Measurements from ENCODE around the gene ADAM12. TPM values are rescaled to one million over a fixed set of nuclear protein-coding genes. Genes with fewer than 3 reads are reported as not detected.

Gene ADAM12
- total RNA-seq, 4 donors from 2014 or later, result 0.26 to 1.6 (median 0.47) TPM; not detected in 1

GRCh38 chr10:126240483-126240882, 147.8 kb downstream of the ADAM12 start:
- intact Hi-C loops (cut with DNase I; ENCODE audit: low total_unique reads), result no loop called here
- no peak for DNase-seq (ENCODE audit: low spot score in 2 of 2)
- H3K4me3 ChIP-seq (ENCODE audit: low read depth, poor library complexity, severe bottlenecking), result no peak overlapping the region
- no peak for TF ChIP-seq CTCF (IDR thresholded peaks at IDR 0.05)
- 88 to 95% methylated on average over 8 of the region's 8 CpGs for WGBS, 2 donors

- TF ChIP-seq CTCF (IDR thresholded peaks at IDR 0.05), result no peak
- TF ChIP-seq POLR2A (IDR thresholded peaks at IDR 0.05), result no peak
- H3K4me3 ChIP-seq (ENCODE audit: low read depth, poor library complexity, severe bottlenecking), result no peak overlapping the region
- 95 to 97% methylated on average over 7 to 8 of the region's 8 CpGs for WGBS, 2 donors
- intact Hi-C loops (cut with DNase I; ENCODE audit: low total_unique reads), result no loop called here
- DNase-seq (ENCODE audit: low spot score in 2 of 2), result no peak
These were observed 148.4 kb downstream of the ADAM12 start for GRCh38 chr10:126239844-126240243.

GRCh38 chr10:126235979-126236851, 152.1 kb downstream of the ADAM12 start:
- H3K4me3 ChIP-seq (ENCODE audit: low read depth, poor library complexity, severe bottlenecking), result no peak overlapping the region
- WGBS, 2 donors, result 85 to 92% methylated on average over 12 of the region's 12 CpGs
- intact Hi-C loops (cut with DNase I; ENCODE audit: low total_unique reads), result no loop called here
- DNase-seq (ENCODE audit: low spot score in 2 of 2), result no peak
- TF ChIP-seq CTCF (IDR thresholded peaks at IDR 0.05), result no peak
- no peak for TF ChIP-seq POLR2A (IDR thresholded peaks at IDR 0.05)

- 86 to 87% methylated on average over 25 of the region's 25 CpGs for WGBS, 2 donors
These were observed 152.9 kb downstream of the ADAM12 start for GRCh38 chr10:126235091-126235978.

GRCh38 chr10:126234630-126235029, 153.6 kb downstream of the ADAM12 start:
- WGBS, 2 donors, result 90 to 92% methylated on average over 5 of the region's 5 CpGs
- no peak for TF ChIP-seq CTCF (IDR thresholded peaks at IDR 0.05)
- TF ChIP-seq POLR2A (IDR thresholded peaks at IDR 0.05), result no peak
- intact Hi-C loops (cut with DNase I; ENCODE audit: low total_unique reads), result no loop called here
- H3K4me3 ChIP-seq (ENCODE audit: low read depth, poor library complexity, severe bottlenecking), result no peak overlapping the region
- DNase-seq (ENCODE audit: low spot score in 2 of 2), result no peak

More at GRCh38 chr10:126235091-126235978, 152.9 kb downstream of the ADAM12 start:
- TF ChIP-seq CTCF (IDR thresholded peaks at IDR 0.05), result no peak
- TF ChIP-seq POLR2A (IDR thresholded peaks at IDR 0.05), result no peak
- DNase-seq (ENCODE audit: low spot score in 2 of 2), result no peak
- intact Hi-C loops (cut with DNase I; ENCODE audit: low total_unique reads), result no loop called here
- no peak overlapping the region for H3K4me3 ChIP-seq (ENCODE audit: low read depth, poor library complexity, severe bottlenecking)
